ENCODE data around the gene IL24.

- TF ChIP-seq EZH2 (IDR thresholded peaks at IDR 0.05) (no peak), CTCF (IDR thresholded peaks at IDR 0.05 in 2 of 3, conservative IDR thresholded peaks at IDR 0.05 in 1 of 3; ENCODE audit: borderline replicate concordance in 1 of 3, insufficient read depth in 1 of 3, low read depth in 2 of 3, low read length in 2 of 3) (no peak), SRF (IDR thresholded peaks at IDR 0.05; ENCODE audit: low read depth) (no peak), JUND (IDR thresholded peaks at IDR 0.05) (no peak), EZH2phosphoT487 (IDR thresholded peaks at IDR 0.05; ENCODE audit: borderline replicate concordance) (no peak), YY1 (IDR thresholded peaks at IDR 0.05; ENCODE audit: extremely low read depth, insufficient replicate concordance, low read depth, low read length) (no peak)
Measured at GRCh38 chr1:206913766-206914537, 16.7 kb downstream of the IL24 start.
